AG04449 (cell line): ENCODE data around the gene CDYL.

Experiments used
- CTCF ChIA-PET: fragments of 350-600 bp; formaldehyde crosslinking; extraction: SDS; loops from one replicate; lab custom pipeline; 2021; ENCODE audit warnings: antibody characterized with exemption; lab: Yijun Ruan, JAX
- POLR2A ChIA-PET: fragments of 400-600, 350-600 bp; formaldehyde crosslinking; extraction: SDS; loops from one replicate; lab custom pipeline; 2020; ENCODE audit warnings: antibody characterized with exemption, inconsistent platforms; lab: Yijun Ruan, JAX
- DNase-seq: peaks from one replicate; pipeline ENCODE4 v3.0.0-alpha.2; 2010; ENCODE audit warnings: low read depth, low spot score
- H3K4me3 ChIP-seq: 2 replicates; pipeline ENCODE4 v1.5.1; 2011; ENCODE audit warnings: low read depth, mild to moderate bottlenecking, control low read depth, low read length
- TF ChIP-seq, protein P1 (sequence below): IDR thresholded peaks from one replicate; pipeline ENCODE4 v1.5.1; 2011; ENCODE audit warnings: mild to moderate bottlenecking, moderate library complexity, low read length, control low read depth, inconsistent platforms; ENCODE audit not compliant: insufficient read depth; ENCODE audit errors: missing control alignments

Gene CDYL

DNA sequence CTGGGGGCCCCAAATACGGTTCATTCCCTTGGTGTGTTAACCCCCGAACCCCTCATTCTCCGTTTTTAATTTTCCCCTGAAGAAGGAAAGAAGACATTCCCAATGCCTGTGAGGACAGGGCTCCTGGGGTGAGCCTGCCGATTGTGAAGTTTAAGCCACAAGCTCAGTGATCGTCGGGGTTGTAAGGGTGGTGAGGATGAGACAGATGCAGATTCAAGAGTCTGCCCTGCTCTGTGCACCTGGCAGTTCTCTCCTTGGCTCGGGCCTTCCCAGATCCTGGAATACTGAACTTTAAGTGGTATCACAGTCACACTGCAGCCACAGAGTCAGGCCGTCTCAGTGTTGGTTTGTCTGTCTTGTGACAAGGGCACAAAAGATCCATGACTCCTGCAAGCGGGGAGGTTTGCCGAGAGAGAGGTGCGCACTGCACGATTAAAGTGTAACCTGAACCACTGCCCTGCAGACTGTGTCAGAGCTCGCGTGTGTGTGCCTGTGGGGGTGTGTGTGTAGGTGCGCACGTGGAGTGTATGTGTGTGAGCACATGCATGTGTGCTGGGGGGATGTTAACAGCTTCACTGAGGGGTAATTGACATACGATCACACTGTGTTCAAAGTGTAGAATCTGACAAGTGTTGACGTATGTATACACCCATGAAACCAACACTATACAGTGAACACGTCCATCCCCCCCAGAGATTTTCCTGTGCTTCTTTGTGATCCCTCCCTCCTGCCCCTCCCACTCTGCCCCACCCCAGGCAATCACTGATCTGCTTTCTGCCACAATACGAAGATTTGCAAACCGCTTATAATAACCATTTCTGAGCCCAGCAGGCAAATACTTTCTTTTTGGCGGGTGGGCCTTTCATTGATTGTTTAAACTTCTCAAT lies 188.7 kb downstream of the CDYL start:
- TF ChIP-seq, protein P1, sequence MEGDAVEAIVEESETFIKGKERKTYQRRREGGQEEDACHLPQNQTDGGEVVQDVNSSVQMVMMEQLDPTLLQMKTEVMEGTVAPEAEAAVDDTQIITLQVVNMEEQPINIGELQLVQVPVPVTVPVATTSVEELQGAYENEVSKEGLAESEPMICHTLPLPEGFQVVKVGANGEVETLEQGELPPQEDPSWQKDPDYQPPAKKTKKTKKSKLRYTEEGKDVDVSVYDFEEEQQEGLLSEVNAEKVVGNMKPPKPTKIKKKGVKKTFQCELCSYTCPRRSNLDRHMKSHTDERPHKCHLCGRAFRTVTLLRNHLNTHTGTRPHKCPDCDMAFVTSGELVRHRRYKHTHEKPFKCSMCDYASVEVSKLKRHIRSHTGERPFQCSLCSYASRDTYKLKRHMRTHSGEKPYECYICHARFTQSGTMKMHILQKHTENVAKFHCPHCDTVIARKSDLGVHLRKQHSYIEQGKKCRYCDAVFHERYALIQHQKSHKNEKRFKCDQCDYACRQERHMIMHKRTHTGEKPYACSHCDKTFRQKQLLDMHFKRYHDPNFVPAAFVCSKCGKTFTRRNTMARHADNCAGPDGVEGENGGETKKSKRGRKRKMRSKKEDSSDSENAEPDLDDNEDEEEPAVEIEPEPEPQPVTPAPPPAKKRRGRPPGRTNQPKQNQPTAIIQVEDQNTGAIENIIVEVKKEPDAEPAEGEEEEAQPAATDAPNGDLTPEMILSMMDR = no peak
- POLR2A ChIA-PET = no interaction called here
- DNase-seq = no peak
- no peak overlapping the region for H3K4me3 ChIP-seq
- CTCF ChIA-PET = no interaction called here

DNA sequence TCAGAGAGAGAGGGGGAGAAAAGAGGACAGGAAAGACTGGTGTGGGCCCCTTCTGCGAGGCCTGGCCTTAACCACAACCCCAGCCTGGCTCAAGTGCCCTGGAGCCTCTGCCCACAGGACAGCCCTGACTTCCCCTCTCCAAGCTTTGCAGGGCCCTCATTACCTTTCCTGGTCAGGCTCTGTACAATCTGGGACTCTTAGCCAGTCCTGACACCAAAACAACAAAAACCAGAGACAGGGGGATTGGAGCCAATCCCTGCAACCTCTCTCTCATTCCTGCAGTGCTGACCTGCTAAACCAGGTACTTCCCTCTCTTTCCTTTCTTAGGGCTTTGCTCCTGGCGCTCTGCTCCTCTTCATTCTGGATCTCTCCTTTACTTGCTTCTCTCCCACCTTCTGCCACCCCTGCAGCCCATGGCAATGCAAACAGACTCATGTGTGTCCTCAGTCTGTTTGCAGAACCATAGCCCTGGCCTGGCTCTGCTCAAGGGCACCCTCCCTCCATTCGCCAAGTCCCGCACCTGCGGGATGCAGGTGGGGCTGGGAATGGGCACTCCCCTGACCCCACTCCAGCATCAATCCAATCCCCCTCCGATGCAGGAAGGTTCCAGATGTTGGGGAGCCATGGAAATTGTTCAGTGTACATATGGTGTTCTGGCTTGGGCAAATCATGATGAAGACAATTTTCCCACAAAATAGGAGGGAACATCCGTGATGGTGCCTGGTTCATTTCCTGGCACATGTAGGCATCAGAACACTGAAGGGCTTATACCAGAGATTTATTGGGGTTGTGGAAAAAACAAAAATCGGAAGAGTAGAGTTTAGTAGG lies 189.6 kb downstream of the CDYL start:
- TF ChIP-seq, protein P1 = no peak
- DNase-seq = no peak
- ChIA-PET POLR2A (no interaction called here), CTCF (interaction anchor here (1.5 kb wide), 1 partner anchor 11 kb away, joined by 5 read pairs; no protein-coding TSS in a partner anchor)
- no peak overlapping the region for H3K4me3 ChIP-seq

DNA sequence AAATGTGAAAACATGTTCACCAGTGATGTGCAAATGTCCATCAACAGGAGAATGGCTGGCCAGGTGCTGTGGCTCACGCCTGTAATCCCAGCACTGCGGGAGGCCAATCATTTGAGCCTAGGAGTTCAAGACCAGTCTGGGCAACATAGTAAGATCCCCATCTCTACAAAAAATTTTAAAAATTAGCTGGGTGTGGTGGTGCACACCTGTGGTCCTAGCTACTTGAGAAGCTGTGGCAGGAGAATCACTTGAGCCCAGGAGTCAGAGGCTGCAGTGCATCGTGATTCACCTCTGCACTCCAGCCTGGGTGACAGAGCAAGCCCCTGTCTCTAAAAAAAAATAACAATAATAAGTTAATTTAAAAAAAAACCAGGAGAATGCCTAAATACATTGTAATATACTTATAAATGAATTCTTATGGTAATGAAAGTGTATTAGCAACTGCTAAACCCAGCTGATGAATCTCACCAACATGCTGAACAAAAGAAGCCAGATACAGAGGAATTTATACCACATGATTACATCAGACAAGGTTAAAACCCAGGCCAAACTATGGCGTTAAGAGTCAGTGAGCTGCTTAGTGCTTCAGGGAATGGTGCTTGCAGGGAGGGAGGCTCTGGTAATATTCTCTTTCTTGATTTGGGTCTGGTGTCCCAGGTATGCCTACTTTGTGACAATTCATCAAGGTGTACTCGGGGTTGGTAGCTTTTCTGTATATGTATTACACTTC lies 191.3 kb downstream of the CDYL start:
- POLR2A ChIA-PET = no interaction called here
- H3K4me3 ChIP-seq = no peak overlapping the region
- TF ChIP-seq, protein P1 = no peak
- CTCF ChIA-PET = interaction anchor here (0.6 to 1.5 kb wide), 3 partner anchors 10 to 63 kb away, joined by 3 to 5 read pairs (median 3); no protein-coding TSS in a partner anchor
- no peak for DNase-seq

DNA sequence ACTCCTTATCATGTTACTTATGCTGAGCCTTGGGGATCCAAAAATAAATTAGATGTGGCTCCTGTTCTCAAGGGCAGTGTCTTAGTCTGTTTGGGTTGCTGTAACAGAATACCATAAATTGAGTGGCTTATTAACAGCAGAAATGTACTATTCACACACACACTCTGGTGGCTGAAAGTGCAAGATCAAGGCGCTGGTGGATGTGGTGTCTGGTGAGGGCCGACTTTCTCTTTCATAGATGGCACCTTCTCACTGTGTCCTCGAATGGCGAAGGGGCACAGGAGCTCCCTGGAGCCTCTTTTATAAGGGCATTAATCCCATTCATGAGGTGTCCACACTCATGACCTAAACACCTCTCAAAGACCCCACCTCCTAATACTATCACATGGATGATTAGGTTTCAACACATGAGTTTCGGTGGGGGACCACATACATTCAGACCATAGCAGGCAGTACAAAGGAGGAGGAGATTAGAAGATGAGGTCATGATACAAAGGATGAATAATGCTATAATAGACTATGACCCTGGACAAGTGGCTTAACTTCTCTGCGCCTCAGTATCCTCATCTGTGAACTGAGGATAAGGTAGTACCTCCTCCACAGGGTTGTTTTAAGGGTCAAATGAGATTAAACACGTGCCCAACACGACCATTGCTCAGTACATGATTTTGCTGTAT lies 193.5 kb downstream of the CDYL start:
- ChIA-PET CTCF (no interaction called here), POLR2A (no interaction called here)
- no peak overlapping the region for H3K4me3 ChIP-seq
- TF ChIP-seq, protein P1 = no peak
- DNase-seq = no peak

DNA sequence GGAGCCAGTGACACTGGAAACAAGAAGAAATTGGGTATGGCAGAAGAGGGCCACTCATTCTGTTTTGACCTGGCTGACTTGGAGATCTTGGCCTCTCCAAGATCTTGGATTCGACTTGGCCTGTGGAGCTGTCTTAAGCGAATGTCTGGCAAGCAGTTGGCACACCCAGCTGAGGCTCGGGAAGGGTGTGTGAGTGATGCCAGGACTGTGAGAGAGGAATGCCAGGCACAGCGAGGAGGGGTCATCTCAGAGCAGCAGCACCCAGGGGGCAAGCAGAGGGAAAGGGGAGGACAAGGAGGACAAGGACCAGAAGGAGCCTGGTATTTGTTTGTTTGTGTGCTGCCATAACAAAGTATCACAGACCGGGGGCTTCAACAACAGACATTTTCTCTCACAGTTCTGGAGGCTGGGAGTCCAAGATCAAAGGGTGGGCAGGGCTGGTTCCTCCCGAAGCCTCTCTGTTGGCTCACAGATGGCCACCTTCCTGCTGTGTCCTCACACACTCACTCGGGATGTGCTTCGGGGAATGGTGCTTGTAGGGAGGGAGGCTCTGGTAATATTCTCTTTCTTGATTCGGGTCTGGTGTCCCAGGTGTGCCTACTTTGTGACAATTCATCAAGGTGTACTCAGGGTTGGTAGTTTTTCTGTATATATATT lies 194.7 kb downstream of the CDYL start:
- CTCF ChIA-PET = no interaction called here
- no peak overlapping the region for H3K4me3 ChIP-seq
- TF ChIP-seq, protein P1 = no peak
- no peak for DNase-seq
- POLR2A ChIA-PET = no interaction called here
